Measurements from ENCODE around the gene TNNI3K.

Gene TNNI3K

DNA sequence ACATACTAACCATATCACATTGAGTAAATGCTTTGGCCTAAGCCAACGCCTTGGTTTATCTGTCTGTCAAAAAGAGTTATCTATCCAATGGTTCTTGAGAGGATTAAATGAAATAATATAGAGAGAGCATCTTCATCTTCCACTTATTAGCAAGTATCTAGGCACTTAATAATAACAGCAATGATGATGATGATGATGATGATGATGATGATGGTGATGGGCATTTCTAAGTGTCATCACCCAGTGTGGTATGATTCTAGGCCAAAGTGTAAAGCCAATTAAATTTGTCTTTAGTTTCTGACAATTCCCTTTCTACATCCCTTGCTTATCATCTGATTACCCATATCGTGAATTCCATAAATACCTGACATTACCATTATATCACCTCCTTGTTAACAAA lies 342.9 kb downstream of the TNNI3K start:
- H3K27me3 ChIP-seq (ENCODE audit: insufficient read depth, insufficient read length): no peaks in the 10 kb centered on the region
- H3K9me3 ChIP-seq (ENCODE audit: insufficient read depth, low read length): no peaks in the 10 kb centered on the region
- TF ChIP-seq YY1 (IDR thresholded peaks at IDR 0.05; ENCODE audit: insufficient read depth, insufficient read length) (no peak), SUZ12 (IDR thresholded peaks at IDR 0.05; ENCODE audit: extremely low read depth, insufficient read depth, insufficient read length) (no peak), ZNF274 (IDR thresholded peaks at IDR 0.05; ENCODE audit: low read depth, low read length) (no peak)
- H3K4me1 ChIP-seq (ENCODE audit: insufficient read depth, insufficient read length): no peaks in the 10 kb centered on the region
- no peak for DNase-seq (ENCODE audit: low read depth, low spot score)
- no peak overlapping the region for H3K4me3 ChIP-seq (ENCODE audit: insufficient read length, low read depth)
- H3K36me3 ChIP-seq (ENCODE audit: insufficient read depth, insufficient read length, low read length): no peaks in the 10 kb centered on the region
- H3K9ac ChIP-seq (ENCODE audit: insufficient read length, low read depth): no peak overlapping the region

DNA sequence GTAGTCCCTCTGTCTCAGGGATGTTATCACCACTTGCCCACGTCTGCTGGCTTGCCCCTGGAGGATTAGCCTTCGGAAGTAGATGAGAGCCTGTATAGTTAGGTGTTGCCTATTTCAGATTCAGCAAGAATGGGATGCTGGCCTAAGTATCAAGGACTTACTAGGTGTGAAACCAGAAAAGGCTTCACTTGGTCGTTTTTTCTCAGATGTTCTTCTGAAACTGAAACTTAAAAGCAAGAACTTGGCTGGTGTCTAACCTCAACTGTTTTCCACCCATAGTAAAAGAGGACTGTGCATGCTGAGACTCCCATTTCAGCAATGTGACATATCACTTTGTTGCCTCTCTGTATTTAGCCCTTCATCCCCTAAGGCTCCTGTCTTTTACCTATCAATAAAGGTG lies 344.2 kb downstream of the TNNI3K start:
- TF ChIP-seq YY1 (IDR thresholded peaks at IDR 0.05; ENCODE audit: insufficient read depth, insufficient read length) (no peak), ZNF274 (IDR thresholded peaks at IDR 0.05; ENCODE audit: low read depth, low read length) (no peak), SUZ12 (IDR thresholded peaks at IDR 0.05; ENCODE audit: extremely low read depth, insufficient read depth, insufficient read length) (no peak)
- Histone ChIP-seq H3K36me3 (ENCODE audit: insufficient read depth, insufficient read length, low read length) (no peaks in the 10 kb centered on the region), H3K9me3 (ENCODE audit: insufficient read depth, low read length) (no peaks in the 10 kb centered on the region), H3K9ac (ENCODE audit: insufficient read length, low read depth) (no peak overlapping the region), H3K4me1 (ENCODE audit: insufficient read depth, insufficient read length) (no peaks in the 10 kb centered on the region), H3K4me3 (ENCODE audit: insufficient read length, low read depth) (no peak overlapping the region), H3K27me3 (ENCODE audit: insufficient read depth, insufficient read length) (no peaks in the 10 kb centered on the region)
- DNase-seq (ENCODE audit: low read depth, low spot score): no peak

DNA sequence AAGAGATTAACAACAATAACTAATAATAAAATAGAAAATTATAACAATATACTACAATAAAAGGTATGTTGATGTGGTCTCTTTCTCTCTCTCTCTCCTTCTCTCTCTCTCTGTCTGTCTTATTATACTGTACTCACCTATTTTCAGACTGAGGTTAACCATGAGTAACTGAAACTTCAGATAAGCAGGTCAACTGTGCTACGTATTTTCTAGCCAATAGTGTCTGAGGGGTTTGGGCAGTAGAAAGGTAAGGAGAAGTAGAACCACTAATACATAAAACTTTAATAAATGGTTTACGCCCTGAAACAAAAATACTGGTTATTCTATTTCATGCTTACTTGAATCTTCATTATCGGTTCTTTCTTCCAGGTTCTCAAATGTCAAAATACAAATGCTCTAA lies 348.2 kb downstream of the TNNI3K start:
- Histone ChIP-seq H3K36me3 (ENCODE audit: insufficient read depth, insufficient read length, low read length) (no peaks in the 10 kb centered on the region), H3K9me3 (ENCODE audit: insufficient read depth, low read length) (no peaks in the 10 kb centered on the region), H3K9ac (ENCODE audit: insufficient read length, low read depth) (no peak overlapping the region), H3K4me1 (ENCODE audit: insufficient read depth, insufficient read length) (no peaks in the 10 kb centered on the region), H3K27me3 (ENCODE audit: insufficient read depth, insufficient read length) (no peaks in the 10 kb centered on the region), H3K4me3 (ENCODE audit: insufficient read length, low read depth) (no peak overlapping the region)
- no peak for TF ChIP-seq YY1 (IDR thresholded peaks at IDR 0.05; ENCODE audit: insufficient read depth, insufficient read length)
- TF ChIP-seq ZNF274 (IDR thresholded peaks at IDR 0.05; ENCODE audit: low read depth, low read length): no peak
- no peak for TF ChIP-seq SUZ12 (IDR thresholded peaks at IDR 0.05; ENCODE audit: extremely low read depth, insufficient read depth, insufficient read length)
- DNase-seq (ENCODE audit: low read depth, low spot score): no peak

DNA sequence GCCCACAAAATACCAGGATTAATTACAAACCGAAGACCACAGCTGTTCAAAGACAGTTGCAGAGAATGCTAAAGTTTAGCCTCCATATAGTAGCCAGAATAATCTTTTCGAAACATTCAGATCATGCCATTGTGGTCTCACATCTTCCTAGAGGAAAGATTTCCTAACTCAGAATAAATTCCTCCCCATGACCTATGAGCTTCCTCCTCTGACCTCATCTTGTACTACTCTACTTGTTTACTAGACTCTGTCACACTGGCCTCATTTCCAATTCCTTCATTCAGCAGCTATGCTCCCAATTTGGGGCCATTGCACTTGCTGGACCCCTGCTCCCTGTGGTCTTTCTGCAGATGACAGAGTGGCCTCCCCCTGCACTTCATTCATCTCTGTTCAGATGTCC lies 349.0 kb downstream of the TNNI3K start:
- H3K27me3 ChIP-seq (ENCODE audit: insufficient read depth, insufficient read length): no peaks in the 10 kb centered on the region
- H3K36me3 ChIP-seq (ENCODE audit: insufficient read depth, insufficient read length, low read length): no peaks in the 10 kb centered on the region
- H3K4me1 ChIP-seq (ENCODE audit: insufficient read depth, insufficient read length): no peaks in the 10 kb centered on the region
- H3K9me3 ChIP-seq (ENCODE audit: insufficient read depth, low read length): no peaks in the 10 kb centered on the region
- TF ChIP-seq SUZ12 (IDR thresholded peaks at IDR 0.05; ENCODE audit: extremely low read depth, insufficient read depth, insufficient read length): no peak
- no peak for TF ChIP-seq YY1 (IDR thresholded peaks at IDR 0.05; ENCODE audit: insufficient read depth, insufficient read length)
- TF ChIP-seq ZNF274 (IDR thresholded peaks at IDR 0.05; ENCODE audit: low read depth, low read length): no peak
- H3K9ac ChIP-seq (ENCODE audit: insufficient read length, low read depth): no peak overlapping the region
- H3K4me3 ChIP-seq (ENCODE audit: insufficient read length, low read depth): no peak overlapping the region
- no peak for DNase-seq (ENCODE audit: low read depth, low spot score)

DNA sequence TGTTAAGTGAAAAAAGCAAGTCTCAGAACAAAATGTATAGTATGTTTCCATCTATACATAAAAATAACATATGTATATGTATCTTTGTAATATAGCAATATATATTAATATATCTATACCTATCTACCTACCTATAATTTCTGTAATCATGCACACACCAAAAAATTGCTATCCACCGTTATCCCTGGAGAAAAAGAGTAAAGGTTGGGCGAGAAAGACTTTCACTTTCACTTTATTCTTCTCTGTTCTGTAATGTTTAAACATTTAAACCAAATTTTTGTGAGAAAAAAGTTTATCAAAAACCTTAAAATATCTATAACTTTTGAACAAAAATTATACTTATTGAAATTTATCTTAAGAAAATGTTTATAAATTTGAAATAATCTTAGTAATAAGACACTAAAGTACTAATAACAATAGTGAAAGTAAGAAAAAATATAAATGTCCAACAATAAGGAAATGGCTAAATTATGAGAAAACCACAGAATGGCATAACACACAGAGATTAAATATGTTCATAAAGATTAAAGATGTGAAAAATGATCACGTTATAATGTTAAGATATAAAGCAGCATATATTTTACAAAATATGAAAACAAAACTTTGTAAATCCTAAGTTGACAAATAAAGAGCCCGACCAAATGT lies 351.2 kb downstream of the TNNI3K start:
- Histone ChIP-seq H3K9ac (ENCODE audit: insufficient read length, low read depth) (no peak overlapping the region), H3K9me3 (ENCODE audit: insufficient read depth, low read length) (no peaks in the 10 kb centered on the region), H3K36me3 (ENCODE audit: insufficient read depth, insufficient read length, low read length) (no peaks in the 10 kb centered on the region), H3K4me3 (ENCODE audit: insufficient read length, low read depth) (no peak overlapping the region), H3K27me3 (ENCODE audit: insufficient read depth, insufficient read length) (no peaks in the 10 kb centered on the region), H3K4me1 (ENCODE audit: insufficient read depth, insufficient read length) (no peaks in the 10 kb centered on the region)
- no peak for TF ChIP-seq ZNF274 (IDR thresholded peaks at IDR 0.05; ENCODE audit: low read depth, low read length)
- no peak for TF ChIP-seq YY1 (IDR thresholded peaks at IDR 0.05; ENCODE audit: insufficient read depth, insufficient read length)
- no peak for TF ChIP-seq SUZ12 (IDR thresholded peaks at IDR 0.05; ENCODE audit: extremely low read depth, insufficient read depth, insufficient read length)
- no peak for DNase-seq (ENCODE audit: low read depth, low spot score)

DNA sequence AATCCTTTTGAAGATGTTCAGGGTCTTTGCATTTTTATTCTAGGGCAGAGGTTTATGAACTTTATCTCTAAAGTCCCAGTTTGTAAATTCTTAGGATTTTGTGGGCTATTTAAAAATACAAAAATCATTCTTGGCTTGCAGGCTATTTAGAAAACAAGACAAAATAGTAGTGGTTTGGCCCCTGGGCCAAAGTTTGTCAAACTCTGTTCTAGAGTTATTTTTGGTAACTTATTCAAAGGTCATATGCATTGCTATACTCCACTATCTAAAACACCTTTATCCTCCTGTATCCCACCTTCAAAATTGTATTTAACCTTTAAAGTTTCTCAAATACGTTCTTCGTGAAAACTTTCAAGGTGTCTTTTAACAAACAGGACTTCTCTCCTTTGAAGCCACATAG lies 352.7 kb downstream of the TNNI3K start:
- Histone ChIP-seq H3K9me3 (ENCODE audit: insufficient read depth, low read length) (no peaks in the 10 kb centered on the region), H3K4me3 (ENCODE audit: insufficient read length, low read depth) (no peak overlapping the region), H3K27me3 (ENCODE audit: insufficient read depth, insufficient read length) (no peaks in the 10 kb centered on the region), H3K9ac (ENCODE audit: insufficient read length, low read depth) (no peak overlapping the region), H3K36me3 (ENCODE audit: insufficient read depth, insufficient read length, low read length) (no peaks in the 10 kb centered on the region), H3K4me1 (ENCODE audit: insufficient read depth, insufficient read length) (no peaks in the 10 kb centered on the region)
- no peak for DNase-seq (ENCODE audit: low read depth, low spot score)
- TF ChIP-seq YY1 (IDR thresholded peaks at IDR 0.05; ENCODE audit: insufficient read depth, insufficient read length) (no peak), ZNF274 (IDR thresholded peaks at IDR 0.05; ENCODE audit: low read depth, low read length) (no peak), SUZ12 (IDR thresholded peaks at IDR 0.05; ENCODE audit: extremely low read depth, insufficient read depth, insufficient read length) (no peak)

DNA sequence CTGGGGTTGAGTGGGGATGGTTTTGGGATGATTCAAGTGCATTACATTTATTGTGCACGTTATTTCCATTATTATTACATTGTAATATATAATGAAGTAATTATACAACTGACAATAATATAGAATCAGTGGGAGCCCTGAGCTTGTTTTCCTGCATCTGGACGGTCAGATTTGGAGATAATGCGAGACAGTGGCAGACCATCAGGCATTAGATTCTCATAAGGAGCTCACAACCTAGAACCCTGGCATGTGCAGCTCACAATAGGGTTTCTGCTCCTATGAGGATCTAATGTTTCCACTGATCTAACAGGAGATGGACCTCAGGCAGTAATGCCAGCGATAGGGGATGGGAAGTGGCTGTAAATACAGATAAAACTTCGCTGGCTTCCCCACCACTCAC lies 355.1 kb downstream of the TNNI3K start:
- Histone ChIP-seq H3K36me3 (ENCODE audit: insufficient read depth, insufficient read length, low read length) (no peaks in the 10 kb centered on the region), H3K4me1 (ENCODE audit: insufficient read depth, insufficient read length) (no peaks in the 10 kb centered on the region), H3K4me3 (ENCODE audit: insufficient read length, low read depth) (no peak overlapping the region), H3K9ac (ENCODE audit: insufficient read length, low read depth) (no peak overlapping the region), H3K27me3 (ENCODE audit: insufficient read depth, insufficient read length) (no peaks in the 10 kb centered on the region), H3K9me3 (ENCODE audit: insufficient read depth, low read length) (no peaks in the 10 kb centered on the region)
- TF ChIP-seq ZNF274 (IDR thresholded peaks at IDR 0.05; ENCODE audit: low read depth, low read length): no peak
- TF ChIP-seq YY1 (IDR thresholded peaks at IDR 0.05; ENCODE audit: insufficient read depth, insufficient read length): no peak
- TF ChIP-seq SUZ12 (IDR thresholded peaks at IDR 0.05; ENCODE audit: extremely low read depth, insufficient read depth, insufficient read length): no peak
- DNase-seq (ENCODE audit: low read depth, low spot score): no peak
